ENCODE data around the gene CAMSAP1.

- TF ChIP-seq CTCF (IDR thresholded peaks at IDR 0.05; ENCODE audit: borderline replicate concordance, extremely low read depth, low read length, poor library complexity, severe bottlenecking) = no peak
- TF ChIP-seq EZH2 (IDR thresholded peaks at IDR 0.05; ENCODE audit: borderline replicate concordance, low read depth, low read length, severe bottlenecking) = no peak
Observed at GRCh38 chr9:135865531-135865930, 41.8 kb downstream of the CAMSAP1 start.
